ENCODE data around the gene E2F4.

Gene E2F4, protein sequence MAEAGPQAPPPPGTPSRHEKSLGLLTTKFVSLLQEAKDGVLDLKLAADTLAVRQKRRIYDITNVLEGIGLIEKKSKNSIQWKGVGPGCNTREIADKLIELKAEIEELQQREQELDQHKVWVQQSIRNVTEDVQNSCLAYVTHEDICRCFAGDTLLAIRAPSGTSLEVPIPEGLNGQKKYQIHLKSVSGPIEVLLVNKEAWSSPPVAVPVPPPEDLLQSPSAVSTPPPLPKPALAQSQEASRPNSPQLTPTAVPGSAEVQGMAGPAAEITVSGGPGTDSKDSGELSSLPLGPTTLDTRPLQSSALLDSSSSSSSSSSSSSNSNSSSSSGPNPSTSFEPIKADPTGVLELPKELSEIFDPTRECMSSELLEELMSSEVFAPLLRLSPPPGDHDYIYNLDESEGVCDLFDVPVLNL

DNA sequence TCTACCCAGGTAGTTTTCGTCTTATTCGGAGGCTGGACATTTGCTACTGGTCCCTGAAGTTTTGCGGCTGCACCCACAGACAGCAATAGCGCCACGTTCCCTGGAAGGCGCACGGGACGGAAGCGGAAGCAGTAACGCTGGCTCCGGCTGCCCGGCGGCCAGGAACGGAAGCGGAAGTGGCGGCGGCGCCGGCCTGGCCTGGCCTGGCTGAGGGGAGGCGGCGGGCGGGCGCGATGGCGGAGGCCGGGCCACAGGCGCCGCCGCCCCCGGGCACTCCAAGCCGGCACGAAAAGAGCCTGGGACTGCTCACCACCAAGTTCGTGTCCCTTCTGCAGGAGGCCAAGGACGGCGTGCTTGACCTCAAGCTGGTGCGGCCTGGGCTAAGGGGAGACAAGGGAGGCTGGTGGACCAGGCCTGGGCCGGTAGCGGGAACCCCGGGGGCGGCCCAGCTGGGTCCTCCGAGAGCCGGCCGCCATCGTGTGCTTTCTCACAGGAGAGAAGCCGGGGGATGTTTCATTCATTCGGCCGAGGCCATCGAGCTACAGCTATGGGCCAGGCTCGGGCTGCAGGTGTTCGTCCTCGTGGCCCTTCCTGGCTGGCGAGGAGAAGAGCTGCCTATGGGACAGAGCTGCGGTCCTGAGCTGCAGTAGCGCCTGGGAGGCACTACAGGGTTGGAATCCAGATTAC is at the start of gene E2F4:
Gene E2F4 (plus strand): TSS at position 161 of the 687 bp plus-strand sequence. CDS start 73 bp downstream, at position 234.
- in situ Hi-C loops (cut with HindIII; ENCODE audit: low sequenced_read_pairs), result no loop called here

DNA sequence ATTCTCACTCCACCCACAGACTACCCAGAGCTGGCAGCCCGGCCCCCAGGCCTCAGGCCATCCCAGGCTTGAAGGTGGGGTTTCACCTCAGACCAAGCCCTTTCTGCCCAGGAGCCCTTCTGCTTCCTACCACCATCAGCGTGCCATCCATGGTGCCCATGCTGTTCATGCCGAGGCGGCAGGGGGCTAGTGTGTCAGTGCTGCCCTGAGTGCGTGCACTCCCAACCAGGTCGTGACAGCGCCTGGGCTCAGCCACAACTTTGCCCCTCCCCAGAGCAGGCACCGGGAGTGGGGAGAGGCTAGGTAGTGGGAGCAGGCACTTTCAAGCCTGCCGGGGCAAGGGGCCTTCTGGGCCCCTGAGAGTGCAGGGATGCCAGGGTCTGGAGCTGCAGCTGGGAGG is 49.6 kb upstream of the E2F4 start:
- in situ Hi-C loops (cut with HindIII; ENCODE audit: low sequenced_read_pairs), result no loop called here

DNA sequence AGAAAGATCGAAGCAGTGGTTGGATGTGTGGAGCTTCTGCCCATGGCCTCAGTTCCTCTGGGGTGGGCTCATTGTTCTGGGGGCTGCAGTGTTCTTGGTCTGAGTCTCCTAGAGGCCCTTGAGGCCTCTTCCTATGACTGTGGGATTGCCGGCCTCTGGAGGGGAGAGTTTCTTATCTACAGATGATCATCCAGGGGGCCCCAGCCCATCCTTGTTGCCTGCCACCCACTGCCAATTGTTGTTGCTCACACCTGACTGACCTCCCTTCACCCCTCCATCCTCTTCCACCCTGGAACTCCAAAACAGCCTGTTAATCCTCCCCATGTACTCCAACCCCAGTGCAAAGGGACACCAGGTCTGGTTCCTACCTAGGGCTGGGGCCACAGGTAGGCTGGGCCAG is 47.0 kb upstream of the E2F4 start:
- in situ Hi-C loops (cut with HindIII; ENCODE audit: low sequenced_read_pairs), result no loop called here

DNA sequence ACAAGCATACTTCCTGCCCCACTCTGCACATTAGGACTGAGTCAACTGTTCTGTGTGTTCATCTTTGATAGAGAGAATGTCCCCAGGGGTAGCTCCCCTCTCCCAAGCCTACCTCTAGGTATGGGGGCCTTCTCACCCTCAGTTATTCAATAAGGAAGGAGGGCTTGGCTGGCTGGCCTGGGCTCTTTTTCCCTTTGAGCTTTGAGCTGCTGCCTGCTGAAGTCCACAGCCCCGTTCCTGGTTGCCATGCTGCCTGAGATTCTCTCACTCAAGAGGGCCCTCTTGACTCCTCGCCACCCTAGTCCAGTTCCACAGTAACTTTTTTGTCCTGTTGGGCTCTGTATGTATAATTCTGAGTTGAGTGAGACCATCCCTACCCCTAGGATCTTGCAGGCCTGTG is 46.2 kb upstream of the E2F4 start:
- in situ Hi-C loops (cut with HindIII; ENCODE audit: low sequenced_read_pairs), result no loop called here

DNA sequence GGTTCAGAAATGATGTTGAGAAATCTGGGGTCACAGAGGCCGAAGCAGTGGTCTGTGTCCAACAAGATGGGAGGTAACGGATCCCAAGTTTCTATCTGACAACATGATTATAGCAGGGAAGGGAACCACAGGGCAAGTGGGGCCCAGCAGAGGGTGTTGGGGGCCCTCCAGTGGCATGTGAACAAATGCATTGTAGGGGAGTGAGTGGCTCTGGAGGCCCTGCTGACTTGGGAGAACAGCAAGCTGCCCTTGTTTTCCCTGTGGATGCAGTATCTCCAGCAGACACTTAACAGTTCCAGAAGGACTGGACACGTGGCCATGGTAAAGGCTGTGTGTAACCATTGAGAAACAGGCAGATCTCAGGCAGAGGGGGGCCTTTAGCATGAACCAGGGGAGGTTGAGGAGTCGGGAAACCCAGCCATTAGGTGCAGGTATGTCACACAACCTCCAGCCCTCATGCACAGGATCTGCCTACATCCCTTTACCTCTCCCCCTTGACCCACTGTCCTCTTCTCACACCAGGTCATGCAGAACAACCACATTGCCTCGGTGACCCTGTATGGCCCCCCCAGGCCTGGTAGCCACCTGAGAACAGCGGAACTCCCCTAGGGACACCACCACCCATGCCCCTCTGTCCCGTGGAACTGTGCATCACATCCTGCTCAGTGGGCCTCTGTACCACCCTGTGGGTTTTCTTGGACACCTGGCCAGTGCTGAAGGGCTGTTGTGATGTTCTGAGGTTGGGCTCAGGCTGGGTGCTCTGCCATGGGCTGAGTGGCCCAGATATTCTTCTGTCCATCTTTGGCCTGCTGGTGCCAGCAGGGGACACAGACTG is 45.2 kb upstream of the E2F4 start:
- in situ Hi-C loops (cut with HindIII; ENCODE audit: low sequenced_read_pairs), result no loop called here

DNA sequence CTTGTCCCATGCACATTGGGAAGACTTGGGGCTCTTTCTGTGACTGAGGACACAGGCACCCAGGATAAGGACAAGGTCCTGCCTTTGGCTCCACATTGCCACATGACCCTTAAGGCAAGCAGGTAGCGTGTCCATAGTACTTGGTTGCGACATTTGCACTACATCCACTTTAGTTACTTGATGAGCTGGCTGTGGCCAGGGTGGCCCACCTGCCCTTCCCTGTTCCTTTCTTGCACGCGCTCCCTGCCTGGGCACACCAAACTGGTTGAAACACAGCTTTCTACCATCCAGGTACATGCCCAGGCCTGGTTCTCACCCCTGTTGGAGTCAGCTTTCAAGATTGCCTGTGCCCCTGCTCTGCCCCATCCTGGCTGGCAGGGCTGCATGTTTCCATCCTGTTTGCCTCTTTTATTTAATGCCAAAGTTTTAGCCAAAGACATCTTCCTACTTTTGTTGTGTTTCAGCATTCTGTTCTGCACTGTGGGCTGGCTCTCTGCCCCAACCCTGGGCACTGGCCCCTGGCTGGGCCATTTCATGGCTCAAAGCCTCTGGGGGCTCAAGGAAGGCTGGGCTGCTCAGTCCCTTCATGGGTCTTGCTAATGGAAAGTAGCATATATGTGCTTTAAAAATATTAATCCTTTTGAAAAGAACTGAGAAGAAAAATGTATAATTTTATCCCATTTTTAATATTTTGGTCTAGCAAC is 44.4 kb upstream of the E2F4 start:
- in situ Hi-C loops (cut with HindIII; ENCODE audit: low sequenced_read_pairs), result no loop called here

DNA sequence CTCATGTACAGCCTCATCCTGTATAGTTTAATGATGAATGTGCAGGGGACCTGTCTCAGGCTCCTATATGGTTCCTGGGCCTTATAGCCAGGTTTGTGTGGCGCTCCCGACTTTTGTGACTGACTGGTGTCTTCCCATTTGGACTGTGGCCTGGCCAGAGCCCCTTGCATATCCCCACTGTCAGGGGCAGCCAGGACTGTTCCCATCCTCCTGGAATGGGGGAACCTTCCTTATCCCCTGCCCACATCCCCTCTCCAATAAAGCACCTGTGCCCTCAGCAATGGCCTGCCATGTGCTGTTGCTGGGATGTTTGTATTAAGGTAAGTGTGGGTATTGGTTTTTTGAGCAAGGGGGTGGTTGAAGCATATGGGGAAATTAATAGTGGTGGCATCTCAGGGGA is 43.7 kb upstream of the E2F4 start:
- in situ Hi-C loops (cut with HindIII; ENCODE audit: low sequenced_read_pairs), result no loop called here

DNA sequence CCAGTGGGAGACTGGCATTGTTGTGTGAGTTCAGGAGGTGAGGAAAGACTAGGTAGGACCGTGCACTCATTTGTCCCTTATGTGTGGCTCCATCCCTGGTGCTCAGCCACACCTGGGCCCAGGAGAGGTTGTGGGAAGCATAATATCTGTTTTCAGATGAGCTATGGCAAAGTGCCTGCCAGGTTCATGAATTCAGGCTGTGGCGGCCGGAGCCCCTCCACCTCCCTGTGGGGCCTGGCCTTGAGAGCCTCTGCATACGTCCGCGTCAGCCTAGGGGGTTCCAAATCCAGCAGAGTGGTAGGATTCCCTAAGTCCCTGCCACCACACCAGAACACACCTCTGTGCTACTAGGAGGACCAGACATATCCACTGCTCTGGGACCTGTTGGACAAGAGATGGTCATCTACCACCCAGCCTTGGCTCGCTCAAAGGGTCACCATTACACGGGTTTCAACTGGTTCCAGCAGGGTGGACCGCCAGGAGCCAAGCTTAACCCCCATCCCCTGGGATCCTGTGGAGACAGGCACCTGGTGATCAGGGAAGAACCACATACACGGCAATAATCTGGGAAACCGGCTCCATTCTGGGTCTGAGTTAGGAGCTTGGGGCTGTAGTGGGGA is 43.2 kb upstream of the E2F4 start:
- in situ Hi-C loops (cut with HindIII; ENCODE audit: low sequenced_read_pairs), result no loop called here

DNA sequence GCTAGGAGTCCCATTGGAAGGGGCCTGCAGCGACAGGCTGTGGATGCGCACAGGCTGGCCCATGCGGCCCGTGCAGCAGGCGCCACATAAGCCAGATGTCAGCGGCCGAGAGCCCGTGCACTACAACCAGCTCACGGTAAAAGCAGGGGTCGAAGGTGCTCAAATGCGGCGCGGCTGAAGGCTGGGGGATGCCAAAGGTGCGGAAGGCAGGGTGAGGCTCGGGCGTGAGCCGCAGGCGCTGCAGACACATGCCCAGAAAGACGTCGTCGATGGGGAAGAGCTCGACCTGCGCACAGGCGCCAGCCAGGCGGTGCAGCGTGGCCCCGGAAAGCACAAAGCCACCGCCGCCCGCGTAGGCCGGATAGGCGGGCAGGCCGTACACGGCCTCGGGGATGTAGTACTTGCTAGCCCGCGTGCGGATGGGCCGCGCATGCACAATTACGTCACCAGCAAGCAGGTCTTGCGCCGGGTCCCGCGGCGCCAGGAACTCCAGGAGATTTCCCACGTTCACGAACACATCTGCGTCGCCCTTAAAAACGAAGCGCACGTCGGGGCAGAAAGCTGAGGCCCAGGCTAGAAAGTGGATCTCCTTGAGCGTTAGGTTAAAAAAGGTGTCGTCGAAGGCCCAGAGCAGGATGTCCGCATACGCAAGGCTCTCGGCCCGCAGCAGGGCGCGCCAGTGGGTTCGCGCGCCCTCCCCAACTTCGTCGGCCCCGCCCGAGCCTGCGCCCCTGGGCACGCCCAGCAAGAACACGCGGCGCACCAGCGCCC is 42.5 kb upstream of the E2F4 start:
- in situ Hi-C loops (cut with HindIII; ENCODE audit: low sequenced_read_pairs), result no loop called here

DNA sequence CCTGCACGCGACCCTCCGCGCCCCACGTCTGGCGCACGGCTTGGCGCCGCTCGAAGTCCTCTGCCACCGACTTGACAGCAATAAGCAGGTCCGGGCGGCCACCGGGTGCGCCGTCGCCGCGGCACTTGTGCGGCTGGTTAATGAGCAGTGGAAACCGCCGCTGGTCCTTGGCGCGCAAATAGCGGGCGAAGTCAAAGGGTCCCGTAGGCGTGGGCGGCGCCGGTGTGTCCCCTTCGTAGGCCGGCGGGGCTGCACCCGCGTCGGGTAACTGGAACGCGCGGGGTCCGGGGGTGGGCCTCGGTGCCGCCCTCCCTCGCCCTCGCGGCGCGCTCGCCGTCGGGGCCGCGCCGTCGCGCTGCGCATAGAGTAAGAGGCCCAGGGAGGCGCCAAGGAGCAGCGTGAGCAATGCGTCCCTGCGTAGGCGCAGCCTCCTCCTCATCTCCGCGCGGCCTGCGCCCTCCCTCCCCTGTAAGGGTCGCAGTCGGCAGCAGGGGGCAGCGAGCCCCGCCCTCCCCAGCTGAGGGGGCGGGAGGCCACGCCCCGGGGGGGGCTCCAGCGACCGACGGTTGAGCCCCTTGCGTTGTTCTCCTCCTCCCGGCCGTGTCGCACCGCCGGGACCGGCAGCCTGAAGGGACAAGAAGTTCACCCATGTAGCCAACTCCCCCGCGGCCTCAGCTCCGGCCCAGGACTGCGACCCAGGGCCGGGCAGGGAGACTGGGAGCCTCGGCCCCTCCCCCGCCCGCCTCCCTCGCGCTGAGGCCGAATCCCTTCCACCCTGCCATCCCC is 41.7 kb upstream of the E2F4 start:
- in situ Hi-C loops (cut with HindIII; ENCODE audit: low sequenced_read_pairs), result no loop called here

DNA sequence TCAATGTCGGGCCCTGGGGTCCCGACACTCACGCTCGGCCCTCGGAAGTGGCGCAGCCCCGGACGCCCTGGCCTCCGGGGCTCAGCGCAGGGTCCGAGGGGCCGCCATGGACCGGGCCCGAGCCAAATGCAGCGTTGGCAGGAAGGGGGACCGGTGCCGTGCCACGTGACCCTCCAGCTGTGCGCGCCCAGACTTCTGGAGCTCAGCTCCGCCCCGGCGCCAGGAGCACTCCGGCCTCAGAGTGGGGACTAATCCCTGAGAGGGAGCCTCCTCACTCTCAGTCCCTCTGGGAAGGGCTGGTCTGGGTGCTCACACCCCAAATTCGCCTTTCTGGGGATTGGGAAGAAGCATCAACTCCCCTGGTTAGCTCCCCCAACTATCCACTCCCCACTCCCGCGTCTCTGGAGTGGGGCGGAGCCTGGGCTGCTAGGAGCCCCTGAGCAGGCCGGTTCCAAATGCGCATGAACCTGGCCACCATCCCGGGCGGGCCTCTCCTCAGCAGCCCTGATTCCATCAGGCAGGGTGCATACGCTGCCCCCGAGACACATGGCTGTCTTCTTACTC is 41.0 kb upstream of the E2F4 start, which contains the start of gene B3GNT9:
Gene B3GNT9 (minus strand): TSS at position 166 of the 564 bp plus-strand sequence. CDS start 513 bp downstream, outside the sequence.
- in situ Hi-C loops (cut with HindIII; ENCODE audit: low sequenced_read_pairs), result no loop called here

DNA sequence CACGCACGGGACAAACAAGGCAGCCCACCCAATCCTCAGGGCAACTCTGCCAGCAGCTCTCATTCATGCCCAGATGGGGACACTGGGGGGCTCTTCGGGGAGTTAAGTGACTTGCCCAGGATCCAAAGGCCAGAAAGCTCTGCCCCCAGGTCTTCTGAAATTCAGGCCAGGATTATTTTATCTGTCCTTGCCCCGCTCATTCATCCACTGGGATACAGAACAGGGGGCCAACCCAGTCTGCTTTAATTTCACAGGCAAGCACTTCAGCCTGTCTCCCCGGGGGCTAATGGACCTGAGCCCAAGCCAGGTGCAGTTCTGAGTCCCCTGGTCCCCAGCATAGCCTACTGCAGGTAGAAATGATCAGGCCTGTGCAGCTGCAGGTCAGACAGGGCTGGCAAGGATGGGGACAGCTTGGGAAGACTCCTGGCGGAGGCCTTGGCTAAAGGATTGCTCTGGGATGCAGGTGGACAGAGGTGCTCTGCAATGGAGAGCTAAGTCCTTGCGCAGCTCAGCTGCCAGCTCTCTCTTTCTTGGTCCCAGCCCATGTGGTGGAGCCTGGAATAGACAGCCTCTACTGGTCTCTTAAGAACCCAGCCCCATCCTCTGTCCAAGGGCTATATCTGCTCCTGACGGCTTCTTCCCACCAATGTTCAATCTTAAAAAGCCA is 40.4 kb upstream of the E2F4 start:
- in situ Hi-C loops (cut with HindIII; ENCODE audit: low sequenced_read_pairs), result no loop called here

DNA sequence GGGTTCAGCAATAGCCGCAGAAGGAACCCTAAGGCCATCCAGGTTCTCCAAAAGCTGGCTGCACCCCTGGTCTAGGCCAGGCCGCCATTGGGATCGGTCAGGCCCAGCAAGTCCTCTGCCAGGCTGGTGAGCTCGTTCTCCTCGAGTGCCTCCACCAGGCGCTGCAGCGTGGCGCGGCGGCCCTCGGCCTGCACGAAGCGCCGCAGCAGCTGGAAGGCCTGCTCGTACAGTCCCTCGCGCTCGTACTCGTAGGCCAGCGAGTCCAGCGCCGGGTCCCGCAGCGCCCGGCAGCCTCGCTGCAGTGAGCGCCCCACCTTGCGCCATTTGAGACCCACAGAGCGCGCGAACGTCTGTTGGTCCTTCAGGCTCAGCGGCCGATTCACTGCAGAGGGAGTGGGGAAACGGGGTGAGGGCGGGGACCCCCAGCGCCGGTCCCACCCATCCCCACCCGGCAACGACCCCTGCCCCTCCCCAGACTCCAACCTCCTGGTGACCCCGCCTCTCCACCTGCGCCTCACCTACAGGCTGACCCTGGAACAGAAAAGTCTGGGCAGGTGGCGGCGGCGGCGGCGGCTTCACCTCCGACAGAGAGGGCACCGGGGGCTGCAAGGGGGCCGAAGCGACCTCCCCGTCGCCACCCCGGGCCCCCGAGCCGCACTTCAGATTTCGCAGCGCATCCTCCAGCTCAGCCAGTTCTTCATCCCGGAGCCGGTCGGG is 37.2 kb upstream of the E2F4 start:
- in situ Hi-C loops (cut with HindIII; ENCODE audit: low sequenced_read_pairs), result no loop called here

DNA sequence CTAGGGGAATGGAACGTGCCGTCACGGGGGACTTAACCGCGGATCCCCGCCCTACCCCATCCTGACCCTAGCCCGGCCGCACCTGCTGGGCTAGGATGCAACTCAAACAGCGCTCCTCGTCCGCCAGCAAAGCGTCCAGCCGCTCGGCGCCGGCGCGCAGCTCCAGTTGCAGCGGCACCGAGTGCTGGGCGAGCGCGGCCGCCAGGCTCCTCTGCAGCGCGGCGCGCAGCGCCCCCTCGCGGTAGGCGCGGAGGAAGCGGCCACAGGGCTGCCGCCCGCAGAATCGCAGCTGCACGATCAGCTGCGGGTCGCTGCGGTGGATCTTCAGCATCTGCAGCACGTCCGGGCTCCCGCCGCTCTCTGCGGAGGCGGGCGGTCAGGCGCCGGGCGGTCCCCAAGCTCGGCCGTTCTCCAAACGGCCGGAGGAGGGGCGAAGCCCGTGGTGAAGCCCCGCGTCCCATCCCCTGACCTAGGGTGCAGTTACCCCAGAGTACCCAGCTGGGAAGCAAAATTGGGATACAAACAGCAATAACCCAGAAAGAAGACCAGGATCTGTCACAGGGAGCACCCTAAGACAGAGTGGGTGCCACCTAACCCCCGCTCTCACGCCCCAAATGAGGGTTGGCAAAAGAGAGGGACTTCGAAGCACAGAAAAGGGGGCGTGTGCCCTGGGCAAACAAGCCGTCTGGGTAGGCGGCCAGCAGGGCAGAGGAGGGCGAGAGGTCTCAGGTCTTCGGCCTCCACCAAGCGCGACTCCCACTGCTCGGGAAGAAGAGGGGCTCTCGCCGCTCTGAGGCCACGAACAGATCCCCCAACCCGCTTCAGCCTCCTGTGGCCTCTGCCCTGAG is 36.4 kb upstream of the E2F4 start:
- in situ Hi-C loops (cut with HindIII; ENCODE audit: low sequenced_read_pairs), result no loop called here

DNA sequence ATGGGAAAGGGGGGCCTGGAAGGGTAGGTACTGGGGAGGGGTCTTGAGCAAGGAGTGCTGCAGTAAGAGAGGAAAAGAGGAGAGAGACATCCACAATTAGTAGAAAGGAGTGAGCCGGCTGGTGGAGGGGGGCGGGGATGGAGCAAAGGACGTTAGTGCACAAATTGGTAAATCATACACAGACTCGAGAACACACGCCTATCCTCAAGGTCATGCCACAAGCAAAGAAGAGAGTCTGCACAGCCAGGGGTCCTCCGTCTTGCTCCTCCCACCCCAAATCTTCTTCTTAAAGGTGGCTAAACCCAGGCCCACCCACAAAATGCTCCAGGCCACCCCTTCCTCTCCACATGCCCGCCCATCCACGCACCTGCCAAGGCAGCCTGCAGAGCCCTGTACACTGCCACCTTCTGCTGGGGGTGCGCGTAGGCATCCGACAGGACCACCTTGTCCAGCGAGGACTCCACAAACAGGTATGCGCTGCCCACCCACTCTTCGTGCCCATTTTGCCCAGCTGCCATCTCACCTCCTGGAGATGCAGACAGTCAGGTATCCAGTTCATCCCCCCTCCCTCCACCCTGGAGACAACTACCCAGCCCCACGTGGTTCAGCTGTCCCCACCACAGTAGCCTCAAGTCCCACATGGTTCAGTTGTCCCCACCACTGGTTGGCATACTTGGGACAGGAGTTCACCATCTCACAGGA is 35.7 kb upstream of the E2F4 start:
- in situ Hi-C loops (cut with HindIII; ENCODE audit: low sequenced_read_pairs), result no loop called here
